DND-41 (cell line): ENCODE measurements around the gene QPCTL.
A peak's percentile ranks its signal among the peaks of the same experiment; 100 is the strongest.

ENCODE experiments used
- ATAC-seq: fragments of 200-7000 bp; cut with Tn5 transposase; 3 replicates; pipeline ENCODE4 v1.9.1; 2021; ENCODE audit warnings: low read depth; ENCODE audit not compliant: insufficient read depth
- DNase-seq: peaks from one replicate; pipeline ENCODE4 v3.0.0-alpha.2; 2020
- H2AFZ ChIP-seq: 2 replicates; pipeline ENCODE4 v1.6.0; 2012; ENCODE audit warnings: low read depth, low read length
- H3K27ac ChIP-seq: 2 replicates; pipeline ENCODE4 v1.5.1; 2012; ENCODE audit warnings: low read length, inconsistent platforms
- H3K27me3 ChIP-seq: fragments of 200-600 bp; sonication (generic); 2 replicates; pipeline ENCODE4 v1.6.0; 2012; ENCODE audit warnings: low read length, mild to moderate bottlenecking, inconsistent platforms; ENCODE audit not compliant: insufficient read depth, poor library complexity
- H3K36me3 ChIP-seq: 2 replicates; pipeline ENCODE4 v1.5.1; 2012; ENCODE audit warnings: low read length, inconsistent platforms; ENCODE audit not compliant: insufficient read depth
- H3K4me1 ChIP-seq: 2 replicates; pipeline ENCODE4 v1.5.1; 2012; ENCODE audit warnings: mild to moderate bottlenecking, low read length; ENCODE audit not compliant: insufficient read depth
- H3K4me2 ChIP-seq: 2 replicates; pipeline ENCODE4 v1.6.0; 2012; ENCODE audit warnings: mild to moderate bottlenecking, moderate library complexity, low read length, inconsistent platforms; ENCODE audit not compliant: insufficient read depth
- H3K4me3 ChIP-seq, 2 experiments: fragments of 200-600 bp in 1 of 2; shearing (Covaris generic) in 1 of 2; 2 replicates each; pipeline ENCODE4 v1.5.1; 2012 to 2016; ENCODE audit warnings: inconsistent platforms in 2 of 2, low read length in 2 of 2, mild to moderate bottlenecking in 2 of 2, low read depth in 1 of 2, moderate library complexity in 1 of 2
- H3K79me2 ChIP-seq: 2 replicates; pipeline ENCODE4 v1.6.0; 2012; ENCODE audit warnings: low read length, inconsistent platforms; ENCODE audit not compliant: insufficient read depth
- H3K9ac ChIP-seq: 2 replicates; pipeline ENCODE4 v1.6.0; 2012; ENCODE audit warnings: low read depth, mild to moderate bottlenecking, inconsistent platforms, low read length, moderate library complexity
- H3K9me3 ChIP-seq: 2 replicates; pipeline ENCODE4 v1.5.1; 2012; ENCODE audit warnings: low read length, moderate library complexity, mild to moderate bottlenecking, inconsistent platforms; ENCODE audit not compliant: insufficient read depth, severe bottlenecking
- H4K20me1 ChIP-seq: 2 replicates; pipeline ENCODE4 v1.6.0; 2012; ENCODE audit warnings: low read length; ENCODE audit not compliant: insufficient read depth
- EZH2 ChIP-seq: IDR thresholded peaks from 3 replicates; pipeline ENCODE4 v1.6.1; 2012; ENCODE audit warnings: borderline replicate concordance, low read depth, mild to moderate bottlenecking, moderate library complexity, low read length, inconsistent platforms; ENCODE audit not compliant: severe bottlenecking
- TF ChIP-seq, protein P1 (sequence below): IDR thresholded peaks from 2 replicates; pipeline ENCODE4 v1.5.1; 2012; ENCODE audit warnings: borderline replicate concordance, low read length, moderate library complexity, mild to moderate bottlenecking; ENCODE audit not compliant: poor library complexity, severe bottlenecking; ENCODE audit errors: extremely low read depth

The QPCTL gene

DNA sequence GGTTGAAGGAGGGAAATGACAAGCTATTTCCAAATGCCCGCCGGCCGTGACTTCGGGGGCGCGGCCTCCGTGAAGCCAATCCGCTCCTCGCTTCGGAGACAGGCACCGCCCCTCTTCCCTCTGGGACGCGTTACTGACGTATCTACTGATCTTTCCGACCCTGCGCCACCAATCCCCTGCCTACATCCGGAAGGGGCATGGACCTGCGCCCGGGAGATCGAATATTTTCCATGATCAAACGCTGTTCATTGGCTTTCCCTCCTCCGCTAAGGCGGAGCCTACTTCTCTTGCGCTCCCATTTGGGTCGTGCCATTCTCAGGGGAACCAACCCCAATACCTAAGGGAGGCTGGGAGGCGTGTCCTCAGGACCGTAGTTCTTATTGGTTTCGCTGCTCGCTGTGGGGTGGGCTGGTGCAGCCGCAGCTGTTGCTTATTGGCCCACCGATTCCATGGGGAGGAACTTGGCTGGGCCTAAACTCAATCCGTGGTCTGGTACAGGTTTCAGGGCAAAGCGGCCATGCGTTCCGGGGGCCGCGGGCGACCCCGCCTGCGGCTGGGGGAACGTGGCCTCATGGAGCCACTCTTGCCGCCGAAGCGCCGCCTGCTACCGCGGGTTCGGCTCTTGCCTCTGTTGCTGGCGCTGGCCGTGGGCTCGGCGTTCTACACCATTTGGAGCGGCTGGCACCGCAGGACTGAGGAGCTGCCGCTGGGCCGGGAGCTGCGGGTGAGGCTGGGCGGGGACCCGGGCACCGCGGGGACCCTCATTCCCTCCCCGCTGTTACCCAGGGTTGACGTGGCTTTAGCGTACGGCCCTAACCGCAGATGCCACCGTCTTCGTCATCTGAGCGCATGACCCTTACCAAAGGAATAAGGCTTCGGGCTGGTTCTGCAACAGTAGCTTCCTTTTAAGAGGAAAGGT lies at the start of gene QPCTL:
Gene QPCTL (plus strand): TSS at position 480 of the 919 bp plus-strand sequence. CDS start 38 bp downstream, at position 518.
- peak within 1 kb of the TSS; percentile 87 for H3K4me2 ChIP-seq
- peaks cover 43% of the 10 kb centered on the region for H3K36me3 ChIP-seq
- H3K4me3 ChIP-seq: peak within 1 kb of the TSS; percentile 64 to 79
- ATAC-seq (peak; percentile 93), DNase-seq (peak; percentile 99)
- H3K27ac ChIP-seq: peak within 1 kb of the TSS; percentile 93
- H3K27me3 ChIP-seq: no peaks in the 10 kb centered on the region
- peaks cover 25% of the 10 kb centered on the region for H4K20me1 ChIP-seq
- TF ChIP-seq, protein P1, sequence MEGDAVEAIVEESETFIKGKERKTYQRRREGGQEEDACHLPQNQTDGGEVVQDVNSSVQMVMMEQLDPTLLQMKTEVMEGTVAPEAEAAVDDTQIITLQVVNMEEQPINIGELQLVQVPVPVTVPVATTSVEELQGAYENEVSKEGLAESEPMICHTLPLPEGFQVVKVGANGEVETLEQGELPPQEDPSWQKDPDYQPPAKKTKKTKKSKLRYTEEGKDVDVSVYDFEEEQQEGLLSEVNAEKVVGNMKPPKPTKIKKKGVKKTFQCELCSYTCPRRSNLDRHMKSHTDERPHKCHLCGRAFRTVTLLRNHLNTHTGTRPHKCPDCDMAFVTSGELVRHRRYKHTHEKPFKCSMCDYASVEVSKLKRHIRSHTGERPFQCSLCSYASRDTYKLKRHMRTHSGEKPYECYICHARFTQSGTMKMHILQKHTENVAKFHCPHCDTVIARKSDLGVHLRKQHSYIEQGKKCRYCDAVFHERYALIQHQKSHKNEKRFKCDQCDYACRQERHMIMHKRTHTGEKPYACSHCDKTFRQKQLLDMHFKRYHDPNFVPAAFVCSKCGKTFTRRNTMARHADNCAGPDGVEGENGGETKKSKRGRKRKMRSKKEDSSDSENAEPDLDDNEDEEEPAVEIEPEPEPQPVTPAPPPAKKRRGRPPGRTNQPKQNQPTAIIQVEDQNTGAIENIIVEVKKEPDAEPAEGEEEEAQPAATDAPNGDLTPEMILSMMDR: no peak
- TF ChIP-seq EZH2: no peak
- H3K4me1 ChIP-seq: peaks cover 26% of the 10 kb centered on the region
- peak within 1 kb of the TSS; percentile 77 for H3K9ac ChIP-seq
- peak within 1 kb of the TSS; percentile 89 for H2AFZ ChIP-seq
- peaks cover 44% of the 10 kb centered on the region for H3K79me2 ChIP-seq
- no peaks in the 10 kb centered on the region for H3K9me3 ChIP-seq

DNA sequence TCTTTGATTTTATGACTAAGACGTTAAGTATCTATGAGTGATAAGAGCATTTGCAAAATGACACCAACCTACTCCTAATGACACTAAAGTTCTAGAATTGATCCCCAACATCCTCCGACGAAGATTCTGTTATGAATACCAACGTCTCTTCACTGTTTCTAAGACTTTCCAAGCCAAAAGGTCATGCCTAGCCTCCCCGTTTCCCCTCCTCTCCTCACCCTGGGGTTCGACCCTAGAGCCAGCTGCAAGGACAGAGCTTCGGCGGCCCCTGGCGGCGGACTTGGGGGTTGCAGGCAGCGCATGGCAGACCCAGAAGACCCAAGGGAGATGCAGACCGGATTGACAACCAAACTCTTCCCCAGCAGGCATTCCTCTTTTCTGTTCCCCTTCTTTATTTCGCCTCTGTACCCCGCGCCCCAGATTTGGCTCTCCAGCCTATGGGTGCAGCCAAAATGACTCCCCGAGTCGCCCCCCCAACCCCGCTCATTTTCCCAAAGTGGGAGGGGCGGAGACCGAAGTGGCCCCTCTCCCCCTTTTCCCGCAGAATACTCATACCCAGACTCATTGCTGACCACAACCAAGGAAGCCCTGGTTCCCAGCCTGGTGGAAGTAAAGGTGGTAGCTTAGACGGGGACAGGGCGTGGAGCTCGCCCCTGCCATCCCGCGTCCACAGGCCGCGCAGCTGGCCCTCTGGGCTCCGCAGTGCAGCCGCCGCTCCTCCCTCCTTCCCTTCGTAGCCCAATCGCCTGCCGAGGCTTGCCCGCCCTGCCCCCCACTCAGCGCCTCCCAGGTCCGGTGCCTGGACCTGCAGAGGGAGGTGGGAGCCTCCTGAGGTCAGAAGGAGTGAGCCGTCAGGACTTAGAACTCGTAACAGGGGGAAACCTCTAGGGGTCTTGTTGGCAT lies 49.2 kb upstream of the QPCTL start:
- Histone ChIP-seq H3K36me3 (peaks cover under 1% of the 10 kb centered on the region; the same call in 1 of the 2 replicates), H3K27me3 (no peaks in the 10 kb centered on the region), H3K4me1 (peaks cover 63% of the 10 kb centered on the region), H3K79me2 (peaks cover 6% of the 10 kb centered on the region), H3K4me2 (peak overlapping the region; percentile 61), H3K9ac (no peak overlapping the region), H2AFZ (peak overlapping the region; percentile 68; the same call in 1 of the 2 replicates), H3K9me3 (no peaks in the 10 kb centered on the region), H4K20me1 (0 out of 2 replicates have a peak, but pooled peaks cover 5% of the 10 kb centered on the region), H3K27ac (no peak overlapping the region), H3K4me3 (no peak overlapping the region)
- TF ChIP-seq EZH2: no peak
- TF ChIP-seq, protein P1: peak; percentile 100
- DNase-seq (peak; percentile 92), ATAC-seq (peak; percentile 35)

- DNase-seq (no peak), ATAC-seq (no peak)
- no peaks in the 10 kb centered on the region for H3K27me3 ChIP-seq
- H3K9ac ChIP-seq: no peak overlapping the region
- no peaks in the 10 kb centered on the region for H3K36me3 ChIP-seq
- peaks cover 56% of the 10 kb centered on the region for H3K4me1 ChIP-seq
- no peak overlapping the region for H3K4me3 ChIP-seq
- no peak for TF ChIP-seq EZH2
- TF ChIP-seq, protein P1: no peak
- 0 out of 2 replicates have a peak, but pooled peaks cover 5% of the 10 kb centered on the region for H4K20me1 ChIP-seq
- H3K27ac ChIP-seq: no peak overlapping the region
- no peak overlapping the region for H3K4me2 ChIP-seq
- H2AFZ ChIP-seq: no peak overlapping the region
- no peaks in the 10 kb centered on the region; the same call in 1 of the 2 replicates for H3K79me2 ChIP-seq
- H3K9me3 ChIP-seq: no peaks in the 10 kb centered on the region
These were observed 48.3 kb upstream of the QPCTL start for GRCh38 chr19:45643927-45644771.
